AG09309 (cell line): ENCODE results near the gene RCL1.

Experiments used
- DNase-seq: peaks from one replicate; pipeline ENCODE4 v3.0.0-alpha.2; 2010; ENCODE audit warnings: low read depth
- H3K4me3 ChIP-seq: 2 replicates; pipeline ENCODE4 v1.5.1; 2011; ENCODE audit warnings: mild to moderate bottlenecking, low read depth, low read length, moderate library complexity; ENCODE audit not compliant: control insufficient read depth
- TF ChIP-seq, protein P1 (sequence below): IDR thresholded peaks from 2 replicates; pipeline ENCODE4 v1.5.1; 2011; ENCODE audit warnings: mild to moderate bottlenecking, low read depth, low read length, inconsistent platforms; ENCODE audit not compliant: insufficient read depth, control insufficient read depth; ENCODE audit errors: missing control alignments

Gene RCL1

DNA sequence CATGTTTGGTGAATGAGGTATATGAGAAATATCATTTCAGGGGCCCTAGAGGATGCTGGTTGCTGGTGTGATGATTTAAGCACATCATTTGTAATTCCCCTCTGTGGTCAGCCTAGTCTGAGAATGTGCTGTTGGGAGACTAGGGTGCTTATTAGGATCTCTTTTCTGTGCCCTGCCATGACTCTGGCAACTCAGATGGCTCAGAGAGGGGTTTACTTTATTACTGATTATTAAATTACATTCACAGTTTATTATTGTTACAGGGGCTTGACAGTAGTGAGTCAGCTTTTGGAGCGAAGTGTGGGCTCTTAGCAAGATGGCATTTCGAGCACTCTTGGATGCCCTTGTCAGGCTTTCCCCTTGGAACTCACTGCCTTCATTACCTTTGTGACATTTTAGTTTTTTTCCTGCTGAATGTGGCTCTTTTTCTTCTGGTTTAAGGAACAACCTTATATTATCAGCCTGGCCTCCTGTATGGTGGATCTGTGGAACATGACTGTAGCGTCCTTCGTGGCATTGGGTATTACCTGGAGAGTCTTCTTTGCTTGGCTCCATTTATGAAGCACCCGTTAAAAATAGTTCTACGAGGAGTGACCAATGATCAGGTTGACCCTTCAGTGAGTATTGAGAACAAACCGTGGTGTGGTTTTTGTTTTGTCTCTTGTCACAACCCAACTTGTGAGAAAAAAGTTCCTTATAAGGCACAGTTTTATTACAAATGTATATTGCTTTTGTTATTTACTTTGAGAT is 33.8 kb downstream of the RCL1 start:
- no peak for DNase-seq
- H3K4me3 ChIP-seq = no peak overlapping the region
- TF ChIP-seq, protein P1, sequence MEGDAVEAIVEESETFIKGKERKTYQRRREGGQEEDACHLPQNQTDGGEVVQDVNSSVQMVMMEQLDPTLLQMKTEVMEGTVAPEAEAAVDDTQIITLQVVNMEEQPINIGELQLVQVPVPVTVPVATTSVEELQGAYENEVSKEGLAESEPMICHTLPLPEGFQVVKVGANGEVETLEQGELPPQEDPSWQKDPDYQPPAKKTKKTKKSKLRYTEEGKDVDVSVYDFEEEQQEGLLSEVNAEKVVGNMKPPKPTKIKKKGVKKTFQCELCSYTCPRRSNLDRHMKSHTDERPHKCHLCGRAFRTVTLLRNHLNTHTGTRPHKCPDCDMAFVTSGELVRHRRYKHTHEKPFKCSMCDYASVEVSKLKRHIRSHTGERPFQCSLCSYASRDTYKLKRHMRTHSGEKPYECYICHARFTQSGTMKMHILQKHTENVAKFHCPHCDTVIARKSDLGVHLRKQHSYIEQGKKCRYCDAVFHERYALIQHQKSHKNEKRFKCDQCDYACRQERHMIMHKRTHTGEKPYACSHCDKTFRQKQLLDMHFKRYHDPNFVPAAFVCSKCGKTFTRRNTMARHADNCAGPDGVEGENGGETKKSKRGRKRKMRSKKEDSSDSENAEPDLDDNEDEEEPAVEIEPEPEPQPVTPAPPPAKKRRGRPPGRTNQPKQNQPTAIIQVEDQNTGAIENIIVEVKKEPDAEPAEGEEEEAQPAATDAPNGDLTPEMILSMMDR = no peak

DNA sequence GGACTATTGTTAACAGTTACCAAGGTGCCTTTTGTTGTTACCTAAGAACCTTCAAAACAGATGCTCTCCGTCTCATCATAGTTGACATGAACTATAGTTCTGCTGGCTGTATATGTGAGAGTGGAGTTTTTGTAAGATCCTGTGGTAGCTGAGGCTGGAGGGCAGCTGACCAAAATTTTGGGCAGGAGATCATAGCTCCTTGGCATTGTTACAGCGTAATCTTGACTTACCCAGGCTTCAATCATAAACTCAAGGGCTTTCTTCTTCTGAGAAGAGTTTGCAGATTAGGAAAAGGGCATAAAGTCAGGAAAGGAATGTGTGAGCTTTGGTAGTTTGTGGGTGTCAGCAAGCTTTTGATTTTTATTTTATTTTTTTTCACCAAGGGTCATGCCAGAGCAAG is 34.5 kb downstream of the RCL1 start:
- no peak for DNase-seq
- H3K4me3 ChIP-seq = no peak overlapping the region
- TF ChIP-seq, protein P1 = no peak

DNA sequence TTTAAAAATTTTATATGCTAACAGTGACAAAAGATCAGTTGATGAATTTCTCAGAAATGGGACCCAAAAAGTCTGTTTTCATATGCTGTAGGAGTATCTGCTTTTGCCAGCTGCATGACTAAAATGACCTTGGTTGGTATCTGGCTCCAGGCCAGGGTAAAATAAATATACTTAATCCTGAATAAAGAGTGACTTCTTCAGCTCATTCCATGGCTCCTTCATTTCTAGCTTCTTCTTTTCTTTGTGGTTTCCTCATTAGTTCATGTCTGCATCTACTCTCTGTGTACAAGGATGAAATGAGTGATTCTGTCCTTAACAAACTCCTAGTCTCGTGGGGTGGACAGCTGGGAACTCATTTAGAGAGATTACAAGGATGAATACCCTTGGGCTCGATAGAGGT is 36.0 kb downstream of the RCL1 start:
- no peak for DNase-seq
- TF ChIP-seq, protein P1 = no peak
- no peak overlapping the region for H3K4me3 ChIP-seq

DNA sequence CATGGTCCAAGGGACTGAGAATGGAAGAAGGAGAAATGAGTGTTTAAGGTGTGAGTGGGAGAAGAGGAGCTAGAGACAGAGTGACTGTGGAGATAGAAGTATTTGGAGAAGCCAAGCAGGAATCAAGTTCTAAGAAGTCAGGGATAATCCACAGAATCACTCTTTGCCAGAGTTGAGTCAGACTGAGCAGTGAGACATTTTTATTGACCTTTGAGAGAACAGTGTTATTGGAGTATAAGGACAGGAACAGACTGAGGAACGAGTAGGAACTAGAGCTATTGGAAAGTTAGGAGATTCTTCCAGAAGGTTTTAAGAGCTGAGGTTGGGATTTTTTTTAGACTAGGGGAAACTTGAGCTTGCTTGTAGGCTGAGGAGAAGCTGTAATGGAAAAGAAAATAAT is 37.2 kb downstream of the RCL1 start:
- no peak overlapping the region for H3K4me3 ChIP-seq
- TF ChIP-seq, protein P1 = no peak
- no peak for DNase-seq

DNA sequence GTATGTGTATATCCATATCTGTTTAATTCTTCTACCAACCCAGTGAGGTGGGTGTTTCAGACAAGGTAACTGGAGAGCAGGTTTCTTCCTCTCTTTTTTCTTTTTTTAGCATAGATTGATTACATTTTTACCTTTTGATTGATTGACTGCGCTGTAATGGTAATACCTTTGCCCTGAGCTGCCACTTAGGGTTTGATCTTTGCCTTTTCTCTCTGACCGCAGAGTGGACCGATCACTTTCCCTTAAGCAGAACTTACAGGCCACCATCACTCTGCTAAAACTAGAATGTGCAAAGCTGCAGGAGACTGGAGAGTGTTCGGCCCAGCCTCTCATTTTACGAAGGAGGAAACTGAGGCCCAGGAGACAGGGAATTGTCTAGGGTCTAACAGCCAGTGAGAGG is 38.0 kb downstream of the RCL1 start:
- TF ChIP-seq, protein P1 = no peak
- no peak overlapping the region for H3K4me3 ChIP-seq

DNA sequence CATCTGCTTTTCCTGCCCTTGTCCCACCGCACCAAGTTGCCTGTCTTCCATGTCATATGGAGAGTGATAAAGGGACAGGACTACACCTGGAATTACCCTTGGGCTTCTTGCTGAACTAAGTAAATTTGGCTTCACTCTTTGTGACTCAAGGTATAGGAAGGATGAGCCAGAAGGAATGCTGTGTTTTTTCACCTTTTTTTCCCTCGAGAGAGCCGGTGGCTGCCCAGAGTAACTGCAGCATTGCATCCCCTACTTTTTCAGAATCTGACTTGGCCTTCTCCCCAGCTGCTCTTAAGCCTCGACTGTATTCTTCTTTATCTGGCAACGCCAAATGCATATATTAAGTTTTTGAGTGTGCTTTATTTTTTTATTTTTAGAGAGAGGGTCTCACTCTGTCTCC is 38.4 kb downstream of the RCL1 start:
- TF ChIP-seq, protein P1 = no peak
- DNase-seq = no peak
- H3K4me3 ChIP-seq = no peak overlapping the region

More for the DNA sequence above, 38.0 kb downstream of the RCL1 start:
- no peak for DNase-seq
